Measurements from ENCODE around the gene IDUA. TPM values are rescaled to one million over a fixed set of nuclear protein-coding genes. Genes with fewer than 3 reads are reported as not detected.
"Not testable (repeated sequence)": the region's sequence is repeated elsewhere in the genome, so short reads cannot be mapped to it uniquely, and the experiment has no call there.

The IDUA gene
- total RNA-seq, 1 donor from 2014 or later, result 9.5 TPM

GRCh38 chr4:987624-988513 lies 1.0 kb downstream of the IDUA start:
- peak in 1 of 2 donors; percentile 45 for DNase-seq (ENCODE audit: low read depth in 2 of 2)

DNA sequence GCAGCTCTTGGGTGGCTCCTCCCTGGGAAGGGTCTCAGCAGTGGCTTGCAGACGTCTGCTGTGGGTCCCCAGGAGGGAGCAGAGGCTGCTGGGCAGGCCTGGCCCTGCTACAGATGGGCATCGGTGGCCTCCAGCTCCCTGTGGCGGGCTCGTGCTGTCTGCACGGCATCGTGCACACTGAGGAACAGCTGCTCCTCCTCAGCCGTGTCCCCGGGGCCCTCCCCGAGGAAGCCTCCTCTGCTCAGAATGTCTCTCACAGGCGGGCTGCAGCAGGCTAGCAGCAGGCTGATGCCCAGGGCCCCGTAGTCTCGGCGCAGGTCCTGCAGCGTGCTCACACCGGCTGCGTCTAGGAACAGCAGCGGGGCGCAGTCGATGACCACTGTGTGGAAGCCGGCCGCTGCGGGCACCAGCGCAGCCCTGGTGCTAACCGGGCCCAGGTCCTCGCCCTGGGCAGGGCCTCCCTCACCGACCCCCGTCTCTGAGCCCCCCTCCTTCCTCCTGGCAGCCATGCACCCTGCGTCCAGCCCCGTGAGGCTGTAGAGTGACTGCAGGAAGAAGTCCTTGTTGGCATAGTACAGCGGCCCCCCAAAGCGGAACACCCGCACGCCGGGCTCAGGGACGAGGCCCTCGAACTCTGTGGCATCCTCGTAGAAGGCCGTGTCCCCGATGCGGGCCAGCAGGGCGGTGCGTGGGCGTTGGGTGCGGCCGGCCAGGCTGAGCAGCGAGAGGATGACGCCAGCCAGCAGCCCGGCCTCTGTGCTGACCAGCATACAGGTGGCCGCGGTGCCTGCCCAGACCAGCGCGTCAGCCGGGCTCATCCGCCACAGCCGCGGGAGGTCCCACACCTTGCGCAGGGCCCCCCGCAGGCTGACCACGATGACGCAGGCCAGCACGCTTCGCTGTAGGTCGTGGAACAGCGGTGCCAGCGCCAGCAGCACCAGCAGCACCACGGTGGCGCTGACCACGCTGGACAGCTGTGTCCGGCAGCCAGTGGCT lies 2.2 kb downstream of the IDUA start:
- DNase-seq (ENCODE audit: low read depth in 2 of 2), result no peak

- no peak for DNase-seq (ENCODE audit: low read depth in 2 of 2)
Observed at GRCh38 chr4:989722-990471, 3.1 kb downstream of the IDUA start.

DNA sequence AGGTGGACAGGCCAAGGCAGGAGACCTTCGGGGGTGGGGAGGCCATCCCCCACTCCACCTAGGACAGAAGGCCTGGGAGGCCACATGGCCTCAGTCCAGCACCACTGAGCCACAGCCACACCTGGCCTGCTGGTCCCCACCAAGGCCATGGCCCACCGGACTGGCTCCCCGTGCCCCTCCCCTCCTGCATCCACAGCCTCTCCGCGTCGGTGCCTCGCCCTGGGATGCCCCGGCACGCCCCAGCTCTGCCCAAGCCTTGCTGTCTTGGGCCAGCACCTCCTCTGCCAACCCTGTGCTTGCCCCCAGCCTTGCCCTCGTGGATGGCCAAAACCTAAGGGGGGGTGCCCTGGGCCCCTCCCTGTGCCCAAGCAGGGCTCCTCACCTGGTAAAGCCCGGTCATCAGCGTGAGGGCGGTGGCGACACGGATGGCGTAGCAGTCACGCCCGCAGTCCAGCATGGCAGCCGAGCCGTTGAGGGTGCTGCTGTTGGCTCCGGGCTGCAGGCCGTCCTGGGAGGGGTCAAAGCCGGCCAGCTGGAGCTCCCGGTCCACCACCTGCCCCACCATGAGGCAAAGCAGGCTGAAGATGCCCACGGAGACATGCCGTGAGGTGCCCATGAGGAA lies 4.0 kb downstream of the IDUA start:
- DNase-seq (ENCODE audit: low read depth in 2 of 2), result no peak

DNA sequence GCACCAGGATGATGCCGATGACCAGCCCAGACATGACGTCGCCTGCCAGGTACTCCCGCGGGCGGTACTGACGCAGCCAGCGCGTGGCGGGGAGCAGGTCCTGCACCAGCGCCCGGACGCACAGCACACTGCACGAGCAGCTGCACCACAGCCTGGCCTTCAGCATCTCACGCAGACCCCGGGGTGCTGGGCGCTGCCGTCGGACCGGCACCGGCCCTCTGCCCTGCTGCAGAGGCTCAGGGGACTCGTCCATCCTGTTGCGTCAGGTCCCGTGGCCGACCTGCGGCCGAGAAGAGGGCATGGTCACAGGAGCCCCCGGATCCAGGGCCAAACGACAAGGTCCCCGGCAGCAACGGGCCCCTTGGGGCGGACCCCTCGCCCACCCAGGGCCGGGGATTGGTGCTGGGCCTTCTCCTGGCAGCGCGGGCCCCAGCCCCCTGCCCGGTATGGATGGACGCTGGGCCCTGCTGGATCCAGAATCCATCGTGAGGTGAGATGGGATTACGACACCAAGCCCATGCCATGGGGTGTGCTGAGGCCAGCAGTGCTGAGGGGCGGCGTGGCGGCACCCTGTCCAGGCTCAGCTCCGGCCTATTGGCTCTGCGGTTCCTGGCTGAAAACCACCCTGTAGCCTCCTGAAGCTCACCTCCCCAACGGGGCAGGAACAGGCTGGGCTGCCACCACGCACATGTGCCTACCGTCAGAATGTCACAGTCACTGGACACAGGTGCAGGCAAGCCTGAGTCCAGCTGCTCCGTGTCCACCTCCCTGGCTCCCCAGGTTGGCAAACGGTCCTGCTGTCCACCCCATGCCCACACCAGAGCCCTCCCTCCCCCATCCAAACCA lies 4.8 kb downstream of the IDUA start:
- no peak for DNase-seq (ENCODE audit: low read depth in 2 of 2)

DNA sequence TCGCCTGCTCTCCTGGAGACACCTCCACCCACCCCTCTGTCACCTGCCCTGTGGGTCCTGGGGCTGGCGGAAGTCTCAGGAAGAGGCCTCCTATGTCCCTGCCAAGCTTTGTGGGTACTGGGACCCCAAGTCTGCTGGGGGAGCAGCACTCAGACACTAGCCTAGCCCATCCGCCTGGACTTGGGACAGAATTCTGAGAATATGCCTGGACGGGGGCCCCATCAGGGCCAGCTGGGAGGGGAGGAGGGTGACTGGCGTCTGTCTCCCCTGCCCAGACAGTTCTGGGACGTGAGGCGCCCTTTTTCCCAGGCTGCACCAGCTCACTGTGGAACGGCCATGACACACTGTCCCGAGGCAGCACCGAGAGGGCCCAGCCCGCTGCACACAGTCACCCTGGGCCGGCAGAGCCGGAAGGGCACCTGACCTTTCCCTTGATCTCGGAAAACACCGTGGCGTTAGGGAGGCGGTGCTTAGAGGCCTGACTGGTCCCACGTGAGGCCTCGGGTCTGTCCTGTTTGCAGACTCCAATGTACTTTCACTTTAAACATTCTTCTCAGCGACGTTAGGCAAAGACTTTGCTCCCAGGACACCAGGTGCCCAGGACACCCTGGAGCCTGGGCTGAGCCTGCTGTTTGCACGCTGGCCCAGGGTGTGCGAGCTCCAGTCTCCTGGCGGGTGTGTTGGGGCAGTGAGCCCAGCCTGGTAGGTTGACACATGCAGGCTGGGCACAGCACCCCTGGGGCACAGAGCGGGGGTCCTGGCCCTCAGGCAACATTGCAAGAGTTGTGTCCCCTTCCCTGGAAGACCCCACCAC lies 5.7 kb downstream of the IDUA start:
- DNase-seq (ENCODE audit: low read depth in 2 of 2), result peak; percentile 90 to 96

- DNase-seq (ENCODE audit: low read depth in 2 of 2), result no peak
Observed at GRCh38 chr4:993111-994029, 6.5 kb downstream of the IDUA start, which contains the start of gene SLC26A1. SLC26A1 (minus strand) TSS chr4:993404; CDS start chr4:991703, 1,701 bp downstream.

DNA sequence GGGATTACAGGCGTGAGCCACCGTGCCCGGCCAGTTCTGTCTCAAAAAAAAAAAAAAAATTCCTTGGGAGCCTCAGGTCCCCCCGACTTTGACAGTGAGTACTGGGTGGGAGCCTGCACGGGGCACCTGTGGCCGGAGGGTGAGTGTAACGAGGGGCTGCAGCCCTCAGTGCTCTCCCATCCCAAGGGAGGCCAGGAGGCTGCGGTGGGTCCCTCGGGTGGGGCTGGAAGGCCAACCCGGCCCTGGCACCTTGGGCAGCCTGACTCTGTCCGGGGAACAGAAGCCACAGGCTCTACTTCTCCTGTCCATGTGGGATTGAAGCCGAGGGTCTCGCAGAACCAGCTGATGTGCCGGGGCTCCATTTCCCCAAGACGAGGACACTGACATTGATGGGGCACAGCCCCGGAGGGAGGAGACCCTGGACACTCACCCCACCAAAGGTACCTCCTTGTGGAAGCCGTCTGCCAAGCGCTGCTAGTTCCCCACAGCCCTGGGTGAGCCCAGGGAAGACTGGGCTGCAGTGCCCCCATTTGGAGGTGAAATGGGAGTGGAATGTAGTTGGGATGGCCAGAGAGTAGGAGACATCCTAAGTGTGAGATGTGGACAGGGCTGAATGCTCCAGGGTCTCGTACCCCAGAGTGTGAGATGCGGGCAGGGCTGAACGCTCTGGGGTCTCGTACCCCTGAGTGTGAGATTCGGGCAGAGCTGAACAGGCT lies 8.6 kb downstream of the IDUA start:
- no peak for DNase-seq (ENCODE audit: low read depth in 2 of 2)

DNA sequence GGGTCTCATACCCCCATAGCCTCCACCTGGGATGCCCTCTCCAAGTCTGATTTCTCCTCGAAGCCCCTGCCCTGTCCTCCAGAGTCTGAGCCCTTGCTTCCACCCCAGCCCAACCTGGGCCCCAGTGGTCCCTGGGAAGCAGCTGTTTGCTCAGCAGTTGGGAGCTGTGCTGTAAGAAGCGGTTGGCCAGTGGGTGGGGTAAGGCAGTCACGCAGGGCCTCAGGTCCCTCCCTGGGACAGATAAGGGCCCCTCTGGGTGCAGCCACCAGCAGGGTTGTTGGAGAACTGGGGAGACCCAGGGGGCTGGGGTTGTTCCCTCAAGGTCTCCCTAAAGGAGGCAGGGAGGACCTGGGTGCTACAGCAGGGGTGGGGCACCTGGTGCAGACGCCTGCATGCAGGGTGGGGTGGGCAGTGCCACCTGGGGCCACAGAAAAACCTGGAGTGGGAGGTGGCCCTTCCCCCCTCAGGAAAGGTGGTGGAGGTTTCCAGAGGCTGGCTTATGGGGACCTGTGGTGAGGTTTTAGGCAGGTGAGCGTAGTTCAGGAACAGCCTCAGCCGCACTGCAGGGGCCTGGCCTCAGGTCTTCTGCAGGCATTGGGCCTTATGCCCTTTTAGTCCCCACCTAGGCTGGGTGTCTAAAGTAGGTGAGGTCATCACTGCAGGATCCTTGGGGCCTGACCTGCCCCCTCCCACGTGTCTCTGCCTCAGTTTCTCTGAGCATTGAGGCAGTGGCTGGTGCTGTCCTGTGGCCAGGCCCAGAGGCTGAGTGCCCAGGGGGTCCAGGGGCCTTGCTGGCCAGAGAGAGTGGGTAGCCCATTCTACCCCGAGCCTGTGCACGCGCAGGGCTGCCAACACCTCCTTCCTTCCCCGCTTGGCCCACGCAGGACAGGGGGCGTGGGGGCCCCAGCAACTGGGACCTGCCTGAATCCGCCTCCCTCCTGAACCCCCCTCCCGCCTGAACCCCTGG lies 9.5 kb downstream of the IDUA start:
- no peak for DNase-seq (ENCODE audit: low read depth in 2 of 2)

DNA sequence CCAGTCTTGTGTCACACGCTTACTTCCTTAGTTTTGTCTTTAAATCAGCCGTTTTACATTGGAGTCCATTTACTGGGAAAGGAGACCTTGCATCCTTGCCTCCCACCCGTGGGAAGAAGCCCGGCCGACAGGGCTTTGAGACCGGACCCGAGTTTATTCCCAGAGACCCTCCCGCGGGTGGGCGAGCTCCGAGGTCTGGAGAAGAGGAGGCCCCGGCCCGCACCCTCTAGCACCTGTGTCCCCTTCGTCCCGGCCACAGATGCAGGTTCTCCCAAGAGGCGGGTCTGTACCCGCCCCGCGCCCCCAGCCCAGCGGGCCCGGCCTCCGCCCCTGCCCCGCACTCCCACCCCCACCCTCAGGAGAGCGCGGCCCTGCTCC lies 10.1 kb downstream of the IDUA start:
- DNase-seq (ENCODE audit: low read depth in 2 of 2), result no peak

DNA sequence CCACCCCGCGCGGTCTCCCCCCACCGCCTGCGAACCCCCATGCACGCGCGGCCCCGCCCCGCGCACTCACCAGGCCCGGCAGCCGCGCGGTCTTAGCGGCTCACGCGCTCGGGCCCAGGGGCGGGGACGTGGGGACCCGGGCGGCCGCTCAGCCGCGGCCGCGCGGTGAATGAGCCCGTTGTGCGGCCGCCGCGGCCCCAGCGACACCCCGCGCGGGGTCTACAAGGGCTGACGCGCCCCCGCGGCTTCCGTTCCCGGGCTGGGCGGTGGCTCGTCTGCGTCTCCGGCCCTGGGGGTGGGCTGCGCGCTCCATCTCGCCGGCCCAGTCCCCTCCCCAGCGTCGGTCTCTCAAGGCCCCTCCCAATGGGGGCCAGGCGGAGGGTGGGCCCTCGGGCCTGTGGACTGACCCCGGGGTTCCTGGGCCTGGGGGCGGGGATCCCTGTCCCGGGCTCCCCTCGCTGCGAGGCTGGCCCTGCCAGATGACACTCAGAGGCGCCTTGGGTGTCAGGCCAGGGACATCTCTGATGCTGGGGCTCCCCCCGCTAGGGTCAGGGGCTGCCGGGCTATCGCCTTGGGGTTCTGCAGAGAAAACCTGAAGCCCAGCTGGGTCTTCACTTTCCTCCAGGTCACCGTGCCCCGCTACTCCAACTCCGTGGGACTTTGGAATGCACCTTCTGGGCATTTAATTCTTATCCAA lies 10.7 kb downstream of the IDUA start:
- DNase-seq (ENCODE audit: low read depth in 2 of 2), result peak in 1 of 2 donors; percentile 46

GRCh38 chr4:998096-998691 lies 11.3 kb downstream of the IDUA start:
- no peak for DNase-seq (ENCODE audit: low read depth in 2 of 2)

GRCh38 chr4:999240-999863 lies 12.5 kb downstream of the IDUA start:
- DNase-seq (ENCODE audit: low read depth in 2 of 2), result not testable (repeated sequence)

- DNase-seq (ENCODE audit: low read depth in 2 of 2), result no peak
Observed at GRCh38 chr4:999882-1000425, 13.1 kb downstream of the IDUA start.

Data from lung microvascular endothelial cell (primary cell).